HG03520 (cell line): ENCODE results near the gene ZBTB14.
A peak's percentile ranks its signal among the peaks of the same experiment; 100 is the strongest.

ENCODE experiments used
- ATAC-seq: cut with Tn5 transposase; IDR thresholded peaks from one replicate; pipeline ENCODE4 v1.9.1; 2021; ENCODE audit warnings: mild to moderate bottlenecking, moderate library complexity; ENCODE audit not compliant: unreplicated experiment

Gene ZBTB14

DNA sequence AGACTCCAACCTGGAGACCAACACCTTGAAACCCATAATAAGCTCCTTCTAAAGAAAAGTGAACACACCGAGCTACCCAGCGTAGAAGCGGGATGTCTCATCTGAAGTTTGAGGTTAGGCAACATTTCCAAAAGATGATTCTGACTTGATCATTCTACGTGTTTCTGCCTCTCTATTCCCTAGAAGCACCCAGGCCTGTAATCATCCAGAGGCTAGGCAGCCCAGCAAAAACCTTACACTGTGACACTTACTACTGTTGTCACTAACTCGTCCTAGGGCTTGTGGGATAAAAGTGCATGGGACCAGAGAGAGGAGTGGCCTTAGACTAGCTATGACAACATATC is 1.4 kb downstream of the ZBTB14 start:
- peak; percentile 2 for ATAC-seq

DNA sequence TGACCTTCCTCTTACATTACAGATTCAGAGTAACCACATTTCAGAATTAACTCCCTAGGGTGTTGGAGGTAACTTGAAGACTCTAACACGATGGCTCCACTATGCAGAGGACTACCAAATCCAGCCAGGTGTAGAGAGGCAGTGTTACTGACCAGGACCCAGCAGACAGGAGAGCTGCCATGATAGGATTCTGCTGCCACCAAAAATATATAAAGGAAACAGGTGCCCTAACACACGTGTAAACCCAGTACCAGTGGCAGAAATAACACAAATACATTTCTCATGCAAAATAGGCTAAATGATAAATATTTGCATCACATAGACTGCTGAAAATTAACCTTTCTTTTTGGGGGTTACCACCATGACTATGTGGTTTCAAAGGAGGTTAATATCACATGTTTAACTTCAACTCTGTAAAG is 7.0 kb downstream of the ZBTB14 start:
- ATAC-seq = peak; percentile 53

DNA sequence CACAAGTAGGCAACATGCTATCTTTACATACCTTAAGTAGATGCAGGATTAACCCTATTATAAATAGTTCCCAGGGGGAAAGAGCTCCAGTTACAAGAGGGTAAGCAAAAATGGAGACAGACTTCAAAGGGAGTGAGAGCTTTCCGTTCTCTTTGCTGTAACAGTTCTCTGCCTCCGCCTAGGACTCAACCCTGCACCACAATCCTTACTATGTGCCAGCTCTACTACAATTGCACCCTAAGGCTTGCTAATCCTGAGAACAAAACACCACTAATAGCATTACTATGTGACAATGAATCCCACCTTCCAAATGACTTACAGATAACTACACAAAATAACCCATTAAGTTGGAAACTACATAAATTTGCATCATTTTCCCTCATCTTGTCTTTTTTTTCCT is 7.7 kb downstream of the ZBTB14 start:
- ATAC-seq = no peak

DNA sequence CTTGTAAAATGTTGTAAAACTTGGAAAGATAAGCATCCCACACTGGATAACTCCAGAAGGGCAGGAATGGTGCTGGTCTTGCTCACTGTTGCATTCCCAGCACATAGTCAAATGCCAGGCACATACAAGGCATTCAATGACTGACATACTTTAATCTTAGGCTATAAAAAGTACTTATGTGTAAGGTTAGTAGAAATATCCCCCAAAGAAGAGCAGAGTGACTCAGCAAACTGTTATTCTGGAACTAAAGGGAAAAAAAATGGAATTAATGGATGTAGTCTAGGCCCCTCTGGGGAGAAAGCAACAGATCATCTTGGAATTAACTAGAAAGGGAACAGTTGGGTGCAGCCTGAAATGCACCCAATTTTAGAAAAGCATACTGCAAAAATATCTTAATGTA is 9.0 kb downstream of the ZBTB14 start:
- no peak for ATAC-seq

DNA sequence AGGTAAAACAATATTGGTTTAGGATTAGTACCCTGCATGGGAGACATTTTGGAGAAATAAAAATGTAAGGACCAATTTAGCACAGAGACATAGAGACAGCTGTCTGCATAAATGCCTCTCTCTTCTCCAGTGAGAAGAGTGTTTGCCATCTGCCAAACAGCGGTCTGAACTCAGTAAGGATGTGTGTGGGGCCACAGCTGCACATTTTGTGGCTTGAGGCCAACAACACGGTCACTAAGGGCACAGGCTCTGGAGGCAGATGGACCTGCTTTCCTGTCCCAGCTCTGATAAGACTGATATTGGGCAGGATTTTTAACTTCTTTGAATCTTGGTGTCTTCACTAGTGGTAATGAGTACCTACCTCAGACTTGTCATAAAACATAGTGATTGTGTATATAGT is 10.2 kb downstream of the ZBTB14 start:
- no peak for ATAC-seq

DNA sequence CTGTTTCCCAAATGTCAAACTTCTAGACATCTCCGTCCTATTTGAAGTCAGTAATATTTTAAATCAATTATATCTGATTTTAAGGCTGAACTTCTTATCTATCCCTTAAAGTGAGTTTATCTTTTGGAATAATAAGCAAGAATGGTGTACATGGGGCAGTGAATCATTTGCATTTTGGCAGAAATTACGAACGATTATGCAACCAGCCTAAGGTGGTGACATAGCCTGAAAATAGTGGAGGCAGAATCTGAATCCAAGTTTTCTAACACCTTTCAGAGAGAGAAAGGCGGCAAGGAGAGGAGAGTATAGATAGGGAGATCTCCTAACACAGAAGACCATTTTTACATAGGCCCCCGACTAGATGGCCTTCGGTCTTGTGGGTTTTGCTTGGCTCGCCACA is 10.7 kb downstream of the ZBTB14 start:
- no peak for ATAC-seq

DNA sequence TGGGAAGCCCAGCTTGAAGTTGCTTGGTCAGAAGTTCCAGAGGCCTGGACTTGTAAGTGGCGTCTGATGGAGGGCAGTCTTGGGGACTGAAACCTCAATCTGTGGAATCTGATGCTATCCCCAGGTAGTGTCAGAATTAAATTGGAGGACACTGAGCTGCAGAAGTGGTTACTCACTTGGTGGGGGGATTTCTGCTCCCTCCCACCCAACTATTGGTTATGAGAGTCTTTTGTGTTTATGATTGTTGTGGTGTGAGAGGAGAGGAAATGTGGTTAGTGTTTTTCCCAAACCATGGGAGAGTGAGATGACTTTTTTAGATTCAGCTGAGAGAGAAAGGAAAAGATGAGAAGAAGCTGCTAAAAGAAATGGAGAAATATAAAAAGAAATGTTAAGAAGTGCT is 12.8 kb downstream of the ZBTB14 start:
- no peak for ATAC-seq

DNA sequence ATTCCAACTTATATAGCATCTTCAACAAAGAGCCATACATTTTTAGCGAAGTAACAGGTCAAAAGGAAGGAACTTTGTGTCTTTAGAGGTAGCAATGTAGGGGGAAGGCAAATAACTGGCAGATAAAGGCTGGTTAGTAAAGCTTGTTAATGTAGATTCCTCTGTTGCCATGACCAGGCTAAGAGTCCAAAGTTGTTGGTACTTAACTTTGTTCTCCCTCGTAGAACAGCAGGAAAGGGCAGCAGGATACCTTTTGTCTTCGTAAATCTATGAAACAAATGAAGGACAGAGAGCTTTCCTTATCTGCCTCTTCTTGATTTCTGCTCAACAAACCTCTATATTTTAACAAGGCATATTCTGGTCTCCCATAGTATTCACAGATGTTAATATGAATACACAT is 18.6 kb downstream of the ZBTB14 start:
- ATAC-seq = no peak

DNA sequence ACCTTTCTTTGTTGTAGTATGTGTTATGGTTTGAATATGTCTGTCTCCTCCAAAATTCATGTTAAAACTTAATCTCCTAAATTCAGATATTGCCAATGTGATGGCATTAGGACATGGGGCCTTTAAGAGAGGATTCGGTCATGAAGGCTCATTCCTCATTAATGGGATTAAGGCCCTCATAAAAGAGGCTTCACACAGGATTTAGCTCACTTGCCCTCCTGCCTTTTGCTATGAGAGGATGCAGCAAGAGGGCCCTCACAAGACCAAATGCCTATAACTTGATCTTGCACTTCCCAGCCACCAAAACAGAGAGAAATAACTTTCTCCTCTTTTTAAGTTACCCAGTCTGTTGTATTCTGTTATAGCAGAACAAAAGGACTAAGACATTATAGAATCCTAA is 19.7 kb downstream of the ZBTB14 start:
- ATAC-seq = no peak

DNA sequence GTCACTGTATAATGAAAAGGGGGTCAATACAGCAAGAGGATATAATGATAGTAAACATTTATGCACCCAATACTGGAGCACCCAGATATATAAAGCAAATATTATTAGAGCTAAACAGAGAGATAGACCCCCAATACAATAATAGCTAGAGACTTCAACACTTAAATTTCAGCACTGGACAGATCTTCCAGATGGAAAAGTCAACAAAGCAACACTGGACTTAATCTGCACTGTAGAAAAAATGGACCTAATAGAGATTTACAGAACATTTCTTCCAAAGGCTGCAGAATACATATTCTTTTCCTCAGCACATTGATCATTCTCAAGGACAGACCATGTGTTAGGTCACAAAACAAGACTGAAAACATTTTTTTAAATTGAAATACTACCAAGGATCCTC is 26.7 kb downstream of the ZBTB14 start:
- ATAC-seq = no peak

DNA sequence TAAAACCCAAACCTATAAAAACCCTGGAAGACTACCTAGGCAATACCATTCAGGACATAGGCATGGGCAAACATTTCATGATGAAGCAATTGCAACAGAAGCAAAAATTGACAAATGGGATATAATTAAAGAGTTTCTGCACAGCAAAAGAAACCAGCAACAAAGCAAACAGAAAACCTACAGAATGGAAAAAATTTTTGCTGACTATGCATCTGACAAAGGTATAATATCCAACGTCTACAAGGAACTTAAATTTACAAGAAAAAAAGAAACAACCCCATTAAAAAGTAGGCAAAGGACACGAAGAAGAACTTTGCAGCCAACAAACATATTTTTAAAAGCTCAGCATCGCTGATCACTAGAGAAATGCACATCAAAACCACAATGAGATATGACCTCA is 28.8 kb downstream of the ZBTB14 start:
- ATAC-seq = no peak

DNA sequence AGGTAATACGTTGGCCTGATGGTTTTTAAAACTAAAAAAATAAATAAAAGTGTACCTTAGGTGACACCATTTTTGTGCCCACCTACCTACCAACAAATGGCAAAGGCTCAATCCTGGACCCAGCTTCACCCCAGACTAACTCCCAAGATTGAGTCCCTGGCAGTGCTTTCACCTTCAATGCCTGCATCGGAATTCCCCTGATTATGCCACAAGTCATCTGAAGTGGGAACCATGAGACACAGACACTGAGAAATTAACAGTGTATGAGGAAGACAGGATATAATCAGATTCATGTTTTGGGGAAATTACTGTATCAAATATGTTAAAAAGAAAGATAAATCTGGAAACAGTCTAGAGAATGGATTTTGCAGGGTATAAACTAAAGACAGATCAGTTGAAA is 41.6 kb downstream of the ZBTB14 start:
- no peak for ATAC-seq

DNA sequence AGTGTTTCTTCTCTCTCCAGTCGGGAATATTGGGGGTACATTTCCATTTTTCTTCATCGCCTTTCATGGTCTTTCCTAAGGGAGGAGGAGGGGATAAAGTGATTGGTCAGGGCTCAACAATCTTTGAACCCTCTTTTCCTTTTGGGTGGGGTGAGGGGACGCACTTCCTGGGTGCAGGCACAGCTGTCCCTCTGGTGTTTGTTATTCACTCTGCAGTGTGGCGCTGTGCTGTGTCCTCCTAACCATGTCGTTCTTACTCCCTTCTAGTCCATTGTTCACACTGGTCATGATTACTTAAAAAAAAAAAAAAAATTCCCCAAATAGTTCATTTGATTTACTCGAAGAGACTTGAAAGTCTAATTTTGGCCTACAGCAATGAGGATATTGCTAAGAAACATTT is 44.4 kb downstream of the ZBTB14 start:
- ATAC-seq = no peak

DNA sequence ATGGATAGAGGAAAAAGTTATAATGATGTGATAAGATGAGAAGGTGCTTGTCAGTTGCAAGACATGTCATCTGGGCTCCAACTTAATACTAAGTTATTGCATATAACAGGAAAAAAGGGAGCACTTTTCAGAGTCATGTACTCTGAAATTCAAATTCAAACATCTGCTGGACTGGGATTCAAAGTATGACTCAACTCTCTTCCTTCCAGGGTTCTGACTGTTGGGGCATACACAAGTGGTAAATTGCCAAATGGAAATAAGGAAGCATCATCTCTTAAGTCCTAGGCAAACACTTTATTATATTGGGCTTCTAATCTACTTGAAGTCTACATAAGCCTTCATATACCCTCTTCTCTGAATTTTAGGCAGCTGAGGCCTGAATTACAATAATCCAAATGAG is 44.9 kb downstream of the ZBTB14 start:
- no peak for ATAC-seq

DNA sequence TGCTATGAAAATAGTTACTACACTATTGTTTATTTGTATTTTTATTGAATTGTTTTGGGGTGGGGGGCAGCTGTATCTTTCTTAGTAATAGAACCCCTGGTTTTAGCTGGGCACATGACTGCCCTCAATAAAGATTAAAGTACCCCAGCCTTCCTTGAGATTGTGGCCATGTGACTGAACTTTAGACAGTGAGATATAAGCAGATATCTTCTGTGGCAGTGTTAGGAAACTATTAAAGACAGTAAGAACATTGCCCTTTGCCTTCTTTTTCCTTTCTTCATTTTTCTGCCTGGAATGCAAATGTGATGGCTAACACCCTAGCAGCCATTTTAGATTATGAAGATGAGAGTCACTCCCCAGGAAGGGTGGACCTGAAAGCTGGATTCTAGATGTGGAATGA is 50.6 kb downstream of the ZBTB14 start:
- no peak for ATAC-seq

DNA sequence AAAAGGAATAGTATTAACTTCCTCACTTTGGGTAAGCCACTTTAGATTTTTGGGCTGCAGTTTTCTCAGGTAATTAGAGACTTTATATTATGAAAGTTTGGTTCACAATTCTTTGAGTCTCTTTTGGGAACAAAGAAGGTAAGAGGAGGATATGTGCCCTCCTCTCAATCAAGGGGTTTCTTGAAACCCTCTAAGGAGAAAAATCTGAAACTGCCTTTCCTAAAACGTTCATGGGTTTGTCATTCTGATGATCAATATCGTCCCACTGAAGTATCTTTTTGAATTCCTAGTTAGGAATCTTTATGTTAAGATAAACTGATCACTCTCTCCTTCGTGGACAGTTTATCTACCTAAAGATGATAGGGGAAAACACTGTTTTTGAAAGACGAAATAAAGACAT is 56.1 kb downstream of the ZBTB14 start:
- ATAC-seq = no peak
